Activated naive CD4-positive, alpha-beta T cell treated with anti-CD3 and anti-CD28 coated beads, Interleukin-2, amount 50 U/mL, for 24 hours (primary cell): ENCODE measurements around the gene CCDC146.
"Not testable (repeated sequence)": the region's sequence is repeated elsewhere in the genome, so short reads cannot be mapped to it uniquely, and the experiment has no call there.

Experiments
- H3K27ac Mint-ChIP-seq: one replicate; pipeline ENCODE4 v1.8.0; 2021; ENCODE audit warnings: mild to moderate bottlenecking, mixed read lengths
- H3K27me3 Mint-ChIP-seq: one replicate; pipeline ENCODE4 v1.8.0; 2021; ENCODE audit warnings: mixed read lengths
- H3K36me3 Mint-ChIP-seq: one replicate; pipeline ENCODE4 v1.8.0; 2021; ENCODE audit warnings: mixed read lengths
- H3K4me1 Mint-ChIP-seq: one replicate; pipeline ENCODE4 v1.8.0; 2021; ENCODE audit warnings: mixed read lengths
- H3K4me3 Mint-ChIP-seq: one replicate; pipeline ENCODE4 v1.8.0; 2021; ENCODE audit warnings: mild to moderate bottlenecking, mixed read lengths
- H3K9me3 Mint-ChIP-seq: one replicate; pipeline ENCODE4 v1.8.0; 2021; ENCODE audit warnings: mixed read lengths

Gene CCDC146

DNA sequence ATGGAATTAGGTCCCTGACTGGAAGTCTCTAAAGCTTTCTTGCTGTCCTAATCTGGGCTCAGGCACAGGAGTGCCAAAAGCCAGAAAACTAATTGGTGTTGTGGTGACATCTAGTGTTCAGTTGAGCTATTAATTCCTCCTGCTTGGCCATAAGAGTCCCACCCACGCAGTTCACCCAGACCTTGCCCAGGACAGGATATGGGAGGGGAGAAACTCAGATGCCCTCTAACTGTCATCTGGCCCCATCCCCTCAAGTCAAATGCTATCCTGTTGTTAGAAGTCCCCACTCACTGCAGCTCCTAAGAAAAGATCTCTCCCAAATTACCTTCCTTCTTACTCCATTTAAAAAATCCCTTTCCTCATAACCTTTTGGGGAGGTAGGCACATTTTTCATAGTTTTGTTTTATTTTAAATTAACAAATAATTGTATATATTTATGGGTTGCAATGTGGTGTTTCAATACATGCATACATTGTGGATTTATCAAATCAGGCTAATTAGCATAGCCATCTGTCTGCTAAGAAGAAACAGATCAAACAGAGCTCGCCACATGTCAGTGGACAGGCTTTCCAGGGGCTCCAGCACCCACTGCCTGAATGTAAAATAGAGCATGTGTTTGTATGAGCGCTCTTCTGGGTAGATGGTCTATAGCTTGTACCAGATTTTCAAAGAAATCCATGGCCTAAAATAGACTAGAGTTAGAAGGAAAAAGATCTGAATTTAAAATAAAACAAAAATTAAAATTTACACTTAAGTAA lies 209.7 kb downstream of the CCDC146 start:
- Mint-ChIP-seq H3K36me3 (peaks cover 6% of the 10 kb centered on the region), H3K9me3 (no peaks in the 10 kb centered on the region), H3K4me3 (no peak overlapping the region), H3K27ac (no peak overlapping the region), H3K4me1 (peaks cover 48% of the 10 kb centered on the region), H3K27me3 (no peaks in the 10 kb centered on the region)

DNA sequence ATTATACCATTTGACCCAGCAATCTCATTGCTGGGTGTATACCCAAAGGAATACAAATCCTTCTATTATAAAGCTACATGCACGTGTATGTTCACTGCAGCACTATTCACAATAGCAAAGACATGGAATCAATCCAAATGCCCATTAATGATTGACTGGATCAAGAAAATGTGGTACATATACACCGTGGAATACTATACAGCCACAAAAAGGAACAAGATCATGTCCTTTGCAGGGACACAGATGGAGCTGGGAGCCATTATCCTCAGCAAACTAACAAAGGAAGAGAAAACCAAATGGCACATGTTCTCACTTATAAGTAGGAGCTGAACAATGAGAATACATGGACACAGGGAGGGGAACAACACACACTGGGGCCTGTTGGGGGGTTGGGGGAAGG lies 211.6 kb downstream of the CCDC146 start:
- H3K9me3 Mint-ChIP-seq, H3K4me3 Mint-ChIP-seq, H3K27ac Mint-ChIP-seq, H3K36me3 Mint-ChIP-seq, H3K27me3 Mint-ChIP-seq: not testable (repeated sequence)
- H3K4me1 Mint-ChIP-seq: peaks cover 46% of the 10 kb centered on the region

DNA sequence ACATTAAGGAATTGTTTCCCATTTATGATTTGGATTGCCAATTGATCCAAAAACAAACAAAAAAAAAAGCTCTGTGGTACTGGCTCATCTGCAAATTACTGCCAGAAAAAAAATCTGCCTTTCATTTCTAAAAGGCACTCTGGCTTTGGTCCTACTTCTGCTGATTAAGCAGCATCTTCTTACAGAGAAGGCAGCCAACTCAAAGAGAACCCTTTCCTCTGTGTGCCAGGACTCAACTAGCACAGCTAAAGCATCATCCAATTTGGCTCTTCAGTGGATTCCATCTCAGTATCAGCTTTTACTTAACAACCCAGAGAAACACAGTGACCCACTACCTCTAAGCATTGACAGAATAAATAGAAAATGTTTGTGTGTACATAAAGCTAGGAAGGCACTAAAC lies 213.2 kb downstream of the CCDC146 start:
- no peaks in the 10 kb centered on the region for H3K9me3 Mint-ChIP-seq
- H3K36me3 Mint-ChIP-seq: no peaks in the 10 kb centered on the region
- H3K27ac Mint-ChIP-seq: no peak overlapping the region
- H3K27me3 Mint-ChIP-seq: no peaks in the 10 kb centered on the region
- H3K4me1 Mint-ChIP-seq: peaks cover 42% of the 10 kb centered on the region
- H3K4me3 Mint-ChIP-seq: no peak overlapping the region

DNA sequence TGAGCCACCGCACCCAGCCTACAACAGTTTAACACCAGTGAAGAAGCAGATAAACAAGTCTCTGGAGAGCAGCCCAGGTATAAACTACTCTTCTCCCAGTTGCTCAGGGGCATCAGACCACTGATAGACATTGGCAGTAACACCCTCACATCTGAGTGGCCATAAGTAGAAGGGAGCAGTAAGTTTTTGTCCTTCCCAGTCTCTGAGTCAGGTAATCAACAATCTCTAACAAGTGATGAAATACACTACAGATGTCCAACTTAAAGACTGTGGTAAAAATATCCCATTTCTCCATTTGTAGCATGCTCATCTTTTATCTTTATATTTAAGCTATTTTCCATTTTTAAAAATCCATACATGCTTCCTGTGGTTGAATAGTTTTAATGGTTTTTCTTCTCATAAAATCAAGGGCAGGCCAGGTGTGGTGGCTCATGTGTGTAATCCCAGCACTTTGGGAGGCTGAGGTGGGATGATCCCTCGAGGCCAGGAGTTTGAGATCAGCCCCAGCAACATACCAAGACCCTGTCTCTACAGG lies 215.1 kb downstream of the CCDC146 start:
- peaks cover 30% of the 10 kb centered on the region for H3K4me1 Mint-ChIP-seq
- H3K4me3 Mint-ChIP-seq: no peak overlapping the region
- H3K27me3 Mint-ChIP-seq: no peaks in the 10 kb centered on the region
- no peaks in the 10 kb centered on the region for H3K36me3 Mint-ChIP-seq
- no peak overlapping the region for H3K27ac Mint-ChIP-seq
- H3K9me3 Mint-ChIP-seq: no peaks in the 10 kb centered on the region

GRCh38 chr7:77338260-77338659 lies 215.8 kb downstream of the CCDC146 start:
- Mint-ChIP-seq H3K4me3 (no peak overlapping the region), H3K4me1 (peaks cover 30% of the 10 kb centered on the region), H3K27ac (peak overlapping the region; percentile 12), H3K9me3 (no peaks in the 10 kb centered on the region), H3K27me3 (no peaks in the 10 kb centered on the region), H3K36me3 (no peaks in the 10 kb centered on the region)

DNA sequence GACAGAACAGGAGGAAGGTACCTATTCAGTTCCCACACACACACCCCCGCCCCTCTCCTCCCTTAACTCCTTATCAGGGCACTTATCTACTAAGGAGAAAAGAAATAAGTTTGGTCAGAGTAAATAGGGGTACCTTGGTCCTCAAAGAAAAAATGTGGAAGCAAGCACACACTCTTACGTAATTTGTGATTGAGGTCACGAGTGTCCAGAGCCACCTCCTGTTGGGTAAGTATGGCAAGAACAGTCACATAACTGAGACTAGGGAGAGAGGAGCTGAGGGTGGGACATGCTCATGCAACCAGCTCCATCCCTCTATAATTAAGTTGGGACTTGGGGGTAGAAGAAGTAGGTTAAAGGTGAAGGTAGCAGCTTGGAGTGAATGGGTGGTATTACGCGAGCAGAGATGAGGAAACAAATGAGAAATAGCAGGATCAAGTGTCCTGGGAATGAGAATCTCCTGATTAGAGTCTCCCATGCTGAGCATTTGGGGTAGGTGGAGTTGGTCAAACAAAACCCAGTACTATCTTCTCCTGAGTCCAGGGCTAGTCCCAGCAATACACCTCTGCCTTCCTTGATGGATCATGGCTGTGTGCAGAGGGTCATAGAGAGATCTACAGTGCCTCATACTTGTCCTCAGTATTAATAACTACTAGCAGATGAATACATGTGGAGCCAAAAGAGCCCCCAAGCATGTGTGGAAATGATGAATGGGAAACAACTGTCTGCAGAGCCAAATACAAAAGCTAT lies 216.6 kb downstream of the CCDC146 start:
- no peak overlapping the region for H3K27ac Mint-ChIP-seq

GRCh38 chr7:77339726-77340125 lies 217.3 kb downstream of the CCDC146 start:
- Mint-ChIP-seq H3K36me3 (no peaks in the 10 kb centered on the region), H3K9me3 (no peaks in the 10 kb centered on the region), H3K4me1 (peaks cover 30% of the 10 kb centered on the region), H3K27ac (no peak overlapping the region), H3K27me3 (no peaks in the 10 kb centered on the region), H3K4me3 (no peak overlapping the region)

More for the DNA sequence above, 216.6 kb downstream of the CCDC146 start:
- Mint-ChIP-seq H3K4me1 (peaks cover 30% of the 10 kb centered on the region), H3K4me3 (no peak overlapping the region), H3K9me3 (no peaks in the 10 kb centered on the region), H3K27me3 (no peaks in the 10 kb centered on the region), H3K36me3 (no peaks in the 10 kb centered on the region)
